Body of pancreas (tissue), 4 donors: ENCODE measurements around the gene CHAC1. TPM values are rescaled to one million over a fixed set of nuclear protein-coding genes. Genes with fewer than 3 reads are reported as not detected.

Source experiments
- ATAC-seq: fragments of 150-250 bp; one replicate; pipeline ENCODE4 v1.9.1; 2016
- DNase-seq, 4 donors: peaks; one replicate each; pipeline ENCODE4 v3.0.0-alpha.2; 2019
- H3K27ac ChIP-seq, 4 donors: fragments of 200-600 bp; sonication (generic); 1 replicate in 3 of 4; 2 replicates in 1 of 4; pipeline versions ENCODE4 v1.5.1 to v1.6.1; 2016 to 2019; ENCODE audit warnings: mild to moderate bottlenecking in 1 of 4, mixed read lengths in 1 of 4, moderate library complexity in 1 of 4
- H3K27me3 ChIP-seq, 2 donors: fragments of 200-600 bp; sonication (generic); one replicate each; pipeline ENCODE4 v1.6.0; 2016; ENCODE audit warnings: mild to moderate bottlenecking in 1 of 2
- H3K36me3 ChIP-seq, 2 donors: fragments of 200-600 bp; sonication (generic); replicated peaks in 1 of 2; 2 replicates each; pipeline ENCODE4 v1.5.1; 2016; ENCODE audit warnings: low read depth in 2 of 2; ENCODE audit not compliant: insufficient read depth in 1 of 2
- H3K4me1 ChIP-seq: fragments of 200-600 bp; sonication (generic); one replicate; pipeline ENCODE4 v1.6.0; 2016
- H3K4me3 ChIP-seq, 2 donors: fragments of 200-600 bp; sonication (generic); 1 replicate in 1 of 2; 2 replicates in 1 of 2; pipeline ENCODE4 v1.5.1; 2016 to 2019
- H3K9me3 ChIP-seq, 3 donors: fragments of 200-600 bp; sonication (generic); 1 replicate in 2 of 3; 2 replicates in 1 of 3; pipeline ENCODE4 v1.5.1; 2016
- CTCF ChIP-seq, 7 experiments: fragments of 450-650 bp in 4 of 7; fragments of 200-600 bp in 3 of 7; sonication (generic) in 3 of 7; IDR thresholded peaks; one replicate each; pipeline ENCODE4 v1.5.1; 2016 to 2019; ENCODE audit warnings: antibody characterized with exemption in 7 of 7
- POLR2A ChIP-seq, 3 donors: fragments of 450-650 bp; IDR thresholded peaks; one replicate each; pipeline ENCODE4 v1.6.1; 2016; ENCODE audit warnings: antibody characterized with exemption in 3 of 3, mild to moderate bottlenecking in 2 of 3
- WGBS, 2 donors: methylation state at CpG; one replicate each; pipeline ENCODE4 v1.1.5; 2017; 5-methylcytosine and 5-hydroxymethylcytosine counted together
- intact Hi-C: fragments of 100-400 bp; cut with DNase I; formaldehyde crosslinking; loops from one replicate; pipeline ENCODE4 v1.15.1; 2023
- total RNA-seq, 2 donors: library from RNA; depleted of rRNA; stranded (reverse); fragments of >200 nt; gene quantifications; one replicate each; pipeline ENCODE4 v1.1.0, GENCODE V29; 2016

Gene CHAC1
- total RNA-seq, 2 donors from 2014 or later, result 4.0 to 4.7 TPM

GRCh38 chr15:40982855-40983254, 29.6 kb downstream of the CHAC1 start:
- ATAC-seq, result no peak
- intact Hi-C loops, result no loop called here
- Histone ChIP-seq H3K27ac (no peak overlapping the region), H3K9me3 (no peaks in the 10 kb centered on the region), H3K4me3 (no peak overlapping the region), H3K36me3 (peaks cover 21 to 66% of the 10 kb centered on the region in 2 donors), H3K27me3 (no peaks in the 10 kb centered on the region), H3K4me1 (no peaks in the 10 kb centered on the region)
- no peak for DNase-seq
- TF ChIP-seq CTCF (IDR thresholded peaks at IDR 0.05), result no peak
- TF ChIP-seq POLR2A (IDR thresholded peaks at IDR 0.05), result no peak
- 94 to 95% methylated on average over 13 of the region's 13 CpGs for WGBS, 2 donors

GRCh38 chr15:40984406-40984805, 31.1 kb downstream of the CHAC1 start:
- intact Hi-C loops, result no loop called here
- Histone ChIP-seq H3K4me1 (no peaks in the 10 kb centered on the region), H3K4me3 (no peak overlapping the region), H3K36me3 (peaks cover 21 to 58% of the 10 kb centered on the region in 2 donors), H3K27me3 (no peaks in the 10 kb centered on the region), H3K27ac (no peak overlapping the region), H3K9me3 (no peaks in the 10 kb centered on the region)
- 95 to 97% methylated on average over 5 of the region's 5 CpGs for WGBS, 2 donors
- ATAC-seq (no peak), DNase-seq (no peak)
- TF ChIP-seq CTCF (IDR thresholded peaks at IDR 0.05) (no peak), POLR2A (IDR thresholded peaks at IDR 0.05) (no peak)

GRCh38 chr15:40984964-40985363, 31.7 kb downstream of the CHAC1 start:
- intact Hi-C loops, result no loop called here
- no peak overlapping the region for H3K27ac ChIP-seq
- H3K9me3 ChIP-seq, result no peaks in the 10 kb centered on the region
- no peaks in the 10 kb centered on the region for H3K4me1 ChIP-seq
- no peaks in the 10 kb centered on the region for H3K27me3 ChIP-seq
- peaks cover 20 to 52% of the 10 kb centered on the region in 2 donors for H3K36me3 ChIP-seq
- 90 to 95% methylated on average over 4 of the region's 4 CpGs for WGBS, 2 donors
- no peak overlapping the region for H3K4me3 ChIP-seq
- TF ChIP-seq POLR2A (IDR thresholded peaks at IDR 0.05) (no peak), CTCF (IDR thresholded peaks at IDR 0.05) (no peak)
- DNase-seq (no peak), ATAC-seq (no peak)

- intact Hi-C loops, result no loop called here
These were observed 32.5 kb downstream of the CHAC1 start for GRCh38 chr15:40985541-40986330.

More at GRCh38 chr15:40985541-40986330, 32.5 kb downstream of the CHAC1 start:
- Histone ChIP-seq H3K27ac (no peak overlapping the region), H3K4me3 (no peak overlapping the region), H3K36me3 (peaks cover 14 to 46% of the 10 kb centered on the region in 2 donors), H3K4me1 (no peaks in the 10 kb centered on the region), H3K9me3 (no peaks in the 10 kb centered on the region), H3K27me3 (no peaks in the 10 kb centered on the region)
- WGBS, 2 donors, result 94 to 97% methylated on average over 6 of the region's 6 CpGs
- no peak for ATAC-seq
- TF ChIP-seq CTCF (IDR thresholded peaks at IDR 0.05), result no peak
- TF ChIP-seq POLR2A (IDR thresholded peaks at IDR 0.05), result no peak
- no peak for DNase-seq
